Natural killer cell (primary cell): ENCODE results near the gene PRIMA1. TPM values are rescaled to one million over a fixed set of nuclear protein-coding genes. Genes with fewer than 3 reads are reported as not detected.

Experiments used
- ATAC-seq, 3 donors: fragments of 150-1000 bp in 2 of 3; fragments of 200-7000 bp in 1 of 3; cut with Tn5 transposase; 1 replicate in 1 of 3; 2 replicates in 2 of 3; pipeline ENCODE4 v1.10.0; 2021; ENCODE audit warnings: mild to moderate bottlenecking in 2 of 3, moderate library complexity in 2 of 3
- DNase-seq, 2 donors: peaks; one replicate each; pipeline versions ENCODE4 v3.0.0 to v3.0.0-alpha.2; 2013 to 2021; ENCODE audit warnings: mixed read lengths in 1 of 2
- H3K27ac ChIP-seq: one replicate; pipeline ENCODE4 v1.5.1; 2013; ENCODE audit warnings: mild to moderate bottlenecking, low read length
- H3K27me3 ChIP-seq: one replicate; pipeline ENCODE4 v1.6.1; 2013; ENCODE audit warnings: low read length; ENCODE audit not compliant: control insufficient read depth, insufficient read depth
- H3K36me3 ChIP-seq: one replicate; pipeline ENCODE4 v1.6.1; 2013; ENCODE audit warnings: low read length; ENCODE audit not compliant: control insufficient read depth, insufficient read depth
- H3K4me1 ChIP-seq: one replicate; pipeline ENCODE4 v1.6.1; 2013; ENCODE audit warnings: low read length; ENCODE audit not compliant: control insufficient read depth, insufficient read depth
- H3K4me3 ChIP-seq: one replicate; pipeline ENCODE4 v1.5.1; 2013; ENCODE audit warnings: low read length
- H3K9me3 ChIP-seq: one replicate; pipeline ENCODE4 v1.6.1; 2013; ENCODE audit warnings: low read length; ENCODE audit not compliant: control insufficient read depth, insufficient read depth
- H3K27ac Mint-ChIP-seq, 2 donors: one replicate each; pipeline ENCODE4 v1.8.0; 2022; ENCODE audit warnings: mild to moderate bottlenecking in 2 of 2, mixed read lengths in 2 of 2, moderate library complexity in 1 of 2
- H3K27me3 Mint-ChIP-seq, 2 donors: one replicate each; pipeline ENCODE4 v1.8.0; 2022; ENCODE audit warnings: low read depth in 2 of 2, mixed read lengths in 2 of 2
- H3K36me3 Mint-ChIP-seq: one replicate; pipeline ENCODE4 v1.8.0; 2022; ENCODE audit warnings: mixed read lengths
- H3K4me1 Mint-ChIP-seq, 2 donors: one replicate each; pipeline ENCODE4 v1.8.0; 2022; ENCODE audit warnings: mixed read lengths in 2 of 2
- H3K4me3 Mint-ChIP-seq: one replicate; pipeline ENCODE4 v1.8.0; 2022; ENCODE audit warnings: mild to moderate bottlenecking, moderate library complexity, mixed read lengths
- H3K9me3 Mint-ChIP-seq, 2 donors: one replicate each; pipeline ENCODE4 v1.8.0; 2022; ENCODE audit warnings: mixed read lengths in 2 of 2
- WGBS: methylation state at CpG from one replicate; pipeline ENCODE4 v1.1.7; 2013; ENCODE audit warnings: missing lambda C conversion rate; ENCODE audit not compliant: insufficient coverage; 5-methylcytosine and 5-hydroxymethylcytosine counted together
- intact Hi-C: fragments of 100-400 bp; cut with micrococcal nuclease; formaldehyde crosslinking; loops from one replicate; pipeline ENCODE4 v1.14.2; 2022
- total RNA-seq, 4 donors: library from RNA; stranded (reverse); fragments of 120-200 nt in 1 of 4; gene quantifications; one replicate each; pipeline versions ENCODE4 v1.2.3 to v1.2.4, GENCODE V29; 2013 to 2022
- TF ChIP-seq, protein P1 (sequence below): fragments of 200-600 bp; IDR thresholded peaks from one replicate; pipeline ENCODE4 v1.8.0; 2022; ENCODE audit warnings: antibody characterized with exemption

Gene PRIMA1
- total RNA-seq, 3 donors from 2014 or later (not counting 1 experiment from before 2014, with no cell fraction given) = not detected

GRCh38 chr14:93803408-93804318 lies 15.4 kb upstream of the PRIMA1 start:
- Mint-ChIP-seq H3K4me1 (no peaks in the 10 kb centered on the region), H3K9me3 (no peaks in the 10 kb centered on the region), H3K4me3 (no peak overlapping the region), H3K27me3 (peaks cover 15 to 40% of the 10 kb centered on the region in 2 donors), H3K27ac (no peak overlapping the region), H3K36me3 (no peaks in the 10 kb centered on the region)
- no peak for DNase-seq
- TF ChIP-seq, protein P1, sequence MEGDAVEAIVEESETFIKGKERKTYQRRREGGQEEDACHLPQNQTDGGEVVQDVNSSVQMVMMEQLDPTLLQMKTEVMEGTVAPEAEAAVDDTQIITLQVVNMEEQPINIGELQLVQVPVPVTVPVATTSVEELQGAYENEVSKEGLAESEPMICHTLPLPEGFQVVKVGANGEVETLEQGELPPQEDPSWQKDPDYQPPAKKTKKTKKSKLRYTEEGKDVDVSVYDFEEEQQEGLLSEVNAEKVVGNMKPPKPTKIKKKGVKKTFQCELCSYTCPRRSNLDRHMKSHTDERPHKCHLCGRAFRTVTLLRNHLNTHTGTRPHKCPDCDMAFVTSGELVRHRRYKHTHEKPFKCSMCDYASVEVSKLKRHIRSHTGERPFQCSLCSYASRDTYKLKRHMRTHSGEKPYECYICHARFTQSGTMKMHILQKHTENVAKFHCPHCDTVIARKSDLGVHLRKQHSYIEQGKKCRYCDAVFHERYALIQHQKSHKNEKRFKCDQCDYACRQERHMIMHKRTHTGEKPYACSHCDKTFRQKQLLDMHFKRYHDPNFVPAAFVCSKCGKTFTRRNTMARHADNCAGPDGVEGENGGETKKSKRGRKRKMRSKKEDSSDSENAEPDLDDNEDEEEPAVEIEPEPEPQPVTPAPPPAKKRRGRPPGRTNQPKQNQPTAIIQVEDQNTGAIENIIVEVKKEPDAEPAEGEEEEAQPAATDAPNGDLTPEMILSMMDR = no peak
- Histone ChIP-seq H3K9me3 (no peaks in the 10 kb centered on the region), H3K4me1 (no peaks in the 10 kb centered on the region), H3K27me3 (no peaks in the 10 kb centered on the region), H3K27ac (no peak overlapping the region), H3K36me3 (no peaks in the 10 kb centered on the region), H3K4me3 (no peak overlapping the region)
- no peak for ATAC-seq
- 93% methylated on average over 9 of the region's 15 CpGs for WGBS
- intact Hi-C loops = no loop called here

DNA sequence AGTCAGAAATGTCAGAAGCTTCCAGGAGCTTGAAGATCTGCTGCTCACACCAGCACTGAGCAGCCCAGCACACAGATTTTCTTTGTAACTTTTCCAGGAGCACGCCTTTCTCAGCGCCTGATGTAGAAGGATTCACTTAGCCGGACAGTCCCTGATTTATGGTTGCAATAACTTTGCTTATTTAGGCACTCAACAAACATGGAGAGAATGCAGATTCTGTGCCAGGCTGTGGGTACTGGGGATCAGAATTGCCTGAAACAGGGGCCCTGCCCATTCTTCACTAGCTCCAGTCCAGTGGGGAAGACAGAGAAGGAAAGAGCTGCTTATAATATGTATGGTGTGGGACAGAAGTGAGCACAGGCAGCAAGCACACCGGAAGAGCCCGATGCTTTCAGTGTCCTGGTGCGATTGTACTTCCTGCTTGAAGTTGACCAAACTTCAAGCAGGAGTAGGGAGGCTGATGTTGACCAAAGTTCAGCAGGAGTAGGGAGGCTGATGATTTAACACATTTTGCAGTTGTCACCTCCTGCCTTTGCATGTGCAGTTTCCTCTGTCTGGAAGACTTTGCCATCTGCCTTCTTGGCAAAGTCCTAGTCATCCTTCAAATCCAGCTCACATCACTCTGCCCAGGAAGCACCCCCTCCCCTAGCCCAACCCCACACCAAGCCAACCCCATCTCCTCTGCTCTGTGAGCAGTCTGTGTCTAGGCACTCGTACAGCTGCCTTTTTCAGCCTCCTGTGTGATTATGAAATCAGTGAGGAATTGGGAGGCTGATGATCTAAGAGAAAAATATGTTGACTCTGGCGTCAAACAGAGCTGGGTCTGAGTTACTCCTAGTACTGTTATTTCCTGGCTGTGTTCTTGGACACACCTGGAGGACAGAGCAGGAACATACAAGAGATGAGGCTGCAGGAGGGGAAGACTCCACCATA lies 12.0 kb upstream of the PRIMA1 start:
- H3K9me3 Mint-ChIP-seq = no peaks in the 10 kb centered on the region
- no peak for ATAC-seq
- Histone ChIP-seq H3K27me3 (no peaks in the 10 kb centered on the region), H3K36me3 (no peaks in the 10 kb centered on the region), H3K4me1 (no peaks in the 10 kb centered on the region), H3K9me3 (no peaks in the 10 kb centered on the region), H3K4me3 (no peak overlapping the region), H3K27ac (no peak overlapping the region)
- H3K4me3 Mint-ChIP-seq = no peak overlapping the region
- no peaks in the 10 kb centered on the region for H3K36me3 Mint-ChIP-seq
- H3K4me1 Mint-ChIP-seq = no peaks in the 10 kb centered on the region
- intact Hi-C loops = no loop called here
- WGBS = 82% methylated on average over 8 of the region's 8 CpGs
- TF ChIP-seq, protein P1 = no peak
- no peak for DNase-seq
- H3K27ac Mint-ChIP-seq = no peak overlapping the region
- H3K27me3 Mint-ChIP-seq = peaks cover 12 to 44% of the 10 kb centered on the region in 2 donors

- no peak for DNase-seq
Observed at GRCh38 chr14:93799617-93799988, 11.3 kb upstream of the PRIMA1 start.

More at GRCh38 chr14:93799617-93799988, 11.3 kb upstream of the PRIMA1 start:
- Mint-ChIP-seq H3K27me3 (peaks cover 12 to 44% of the 10 kb centered on the region in 2 donors), H3K4me1 (no peaks in the 10 kb centered on the region), H3K36me3 (no peaks in the 10 kb centered on the region), H3K27ac (no peak overlapping the region), H3K4me3 (no peak overlapping the region), H3K9me3 (no peaks in the 10 kb centered on the region)
- H3K4me3 ChIP-seq = no peak overlapping the region
- no peaks in the 10 kb centered on the region for H3K4me1 ChIP-seq
- intact Hi-C loops = no loop called here
- no peaks in the 10 kb centered on the region for H3K9me3 ChIP-seq
- no peak overlapping the region for H3K27ac ChIP-seq
- TF ChIP-seq, protein P1 = no peak
- no peak for ATAC-seq
- H3K36me3 ChIP-seq = no peaks in the 10 kb centered on the region
- 94% methylated on average over 3 of the region's 4 CpGs for WGBS
- H3K27me3 ChIP-seq = no peaks in the 10 kb centered on the region
